GM18909 (cell line): ENCODE results near the gene RASGEF1B.

Experiments
- ATAC-seq: cut with Tn5 transposase; IDR thresholded peaks from one replicate; pipeline ENCODE4 v1.9.1; 2021; ENCODE audit warnings: mild to moderate bottlenecking; ENCODE audit not compliant: unreplicated experiment, poor library complexity

RASGEF1B gene

DNA sequence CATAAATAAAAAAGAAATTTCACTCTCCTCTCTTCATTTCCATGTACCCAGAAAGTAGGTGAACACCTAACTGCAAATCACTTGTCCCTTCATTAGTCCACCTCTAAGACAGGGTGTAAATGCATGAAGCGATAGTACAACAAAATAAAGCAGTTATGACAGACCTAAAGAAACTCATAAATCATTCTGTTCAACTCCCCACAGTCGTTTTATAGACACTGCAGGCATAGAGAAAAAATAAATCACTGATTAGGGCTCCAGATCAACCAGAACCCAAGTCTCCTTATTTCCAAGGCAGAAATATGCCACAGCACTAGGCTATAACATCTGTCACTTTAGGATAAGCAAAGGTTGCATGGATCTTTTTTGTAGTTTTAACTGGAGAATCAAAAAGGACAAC, 3.0 kb downstream of the RASGEF1B start:
- no peak for ATAC-seq

- ATAC-seq, result no peak
Measured at GRCh38 chr4:81467672-81467964, 4.1 kb downstream of the RASGEF1B start.

DNA sequence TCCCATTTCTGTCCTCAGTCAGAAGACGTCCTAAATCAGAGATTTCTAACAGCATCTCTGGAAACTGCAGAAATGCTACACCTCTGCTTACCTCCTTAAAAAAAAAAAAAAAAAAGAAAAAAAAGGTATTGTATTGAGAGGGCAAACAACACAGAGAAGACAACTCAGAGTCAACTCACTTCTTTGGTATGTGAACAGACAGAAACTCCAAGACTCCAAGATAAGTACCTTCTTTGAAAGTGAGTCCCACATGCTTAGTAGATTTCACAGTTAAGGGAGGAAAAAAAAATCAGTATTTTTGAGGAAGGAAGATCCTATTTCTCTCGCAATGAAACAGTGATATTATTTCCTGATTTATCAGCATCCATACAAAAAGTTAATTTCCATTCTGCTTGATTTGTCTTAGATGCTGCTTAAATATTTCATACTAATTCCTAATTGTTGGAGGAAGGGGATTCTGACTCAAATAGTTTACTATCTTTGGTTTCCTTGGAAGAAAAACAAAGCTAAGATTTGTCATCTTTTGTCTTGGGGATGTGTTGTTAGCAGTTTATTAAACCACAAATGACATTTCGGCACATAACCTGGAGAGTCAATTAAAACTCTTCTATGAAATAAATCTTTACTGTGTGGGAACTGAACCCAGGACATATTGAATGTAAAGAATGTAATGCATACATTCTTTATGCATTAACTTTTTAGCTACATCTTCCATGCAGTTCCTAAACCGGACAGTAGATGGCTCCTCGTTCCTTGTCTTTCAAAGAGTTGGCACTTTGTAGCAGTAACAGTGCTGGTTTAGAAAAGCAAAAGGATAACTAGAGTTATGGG, 4.7 kb downstream of the RASGEF1B start:
- ATAC-seq, result no peak

- ATAC-seq, result no peak
Measured at GRCh38 chr4:81465406-81466340, 6.0 kb downstream of the RASGEF1B start.

DNA sequence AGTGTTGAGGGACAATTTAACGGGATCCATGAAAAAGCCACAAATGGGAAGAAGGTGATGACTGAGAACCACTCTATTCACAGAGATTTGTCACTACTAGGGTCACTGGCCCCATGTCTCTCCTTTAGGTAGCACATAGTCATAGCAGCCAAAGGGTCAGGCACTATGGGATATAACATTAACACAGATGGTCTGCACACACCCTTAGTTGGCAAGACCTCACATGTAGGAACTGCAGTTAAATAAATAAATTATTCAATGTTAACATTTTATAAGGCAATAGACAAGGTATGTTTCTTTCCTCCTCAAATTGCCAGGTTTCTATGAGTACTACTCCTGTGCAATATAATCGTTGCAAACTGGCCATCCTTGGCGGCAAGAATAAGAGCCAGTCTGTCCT, 10.9 kb downstream of the RASGEF1B start:
- ATAC-seq, result no peak

- no peak for ATAC-seq
Measured at GRCh38 chr4:81460191-81460701, 11.5 kb downstream of the RASGEF1B start.

- no peak for ATAC-seq
Measured at GRCh38 chr4:81459228-81459627, 12.5 kb downstream of the RASGEF1B start.

DNA sequence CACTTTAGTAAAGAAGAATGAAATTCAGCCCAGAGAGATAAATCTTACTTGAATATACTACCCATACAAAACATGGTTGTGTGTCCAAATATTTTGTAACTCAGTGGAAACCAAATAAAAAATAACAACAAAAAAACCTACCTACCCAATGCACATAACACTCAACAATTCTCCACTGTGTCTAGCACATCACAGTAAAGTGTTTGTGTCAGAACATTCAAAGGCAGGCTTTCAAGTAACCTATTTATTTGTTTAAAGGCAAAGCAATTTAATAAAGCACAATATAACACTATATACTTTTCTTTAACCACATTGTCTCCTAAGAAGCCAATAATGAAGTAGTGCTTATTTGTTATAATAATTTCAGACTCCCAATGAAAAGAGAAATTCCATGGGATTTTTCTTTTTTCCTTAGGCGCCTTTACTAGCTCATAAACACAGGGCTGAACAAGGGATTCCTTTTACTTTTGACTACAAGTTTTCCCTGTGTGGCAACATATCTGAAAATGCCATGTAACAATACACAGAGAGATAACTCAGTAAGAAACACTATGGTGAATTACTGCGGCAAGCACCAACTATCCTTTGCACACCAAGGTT, 13.7 kb downstream of the RASGEF1B start:
- no peak for ATAC-seq

GRCh38 chr4:81457345-81457744, 14.4 kb downstream of the RASGEF1B start:
- ATAC-seq, result no peak

GRCh38 chr4:81455897-81456296, 15.8 kb downstream of the RASGEF1B start:
- no peak for ATAC-seq

DNA sequence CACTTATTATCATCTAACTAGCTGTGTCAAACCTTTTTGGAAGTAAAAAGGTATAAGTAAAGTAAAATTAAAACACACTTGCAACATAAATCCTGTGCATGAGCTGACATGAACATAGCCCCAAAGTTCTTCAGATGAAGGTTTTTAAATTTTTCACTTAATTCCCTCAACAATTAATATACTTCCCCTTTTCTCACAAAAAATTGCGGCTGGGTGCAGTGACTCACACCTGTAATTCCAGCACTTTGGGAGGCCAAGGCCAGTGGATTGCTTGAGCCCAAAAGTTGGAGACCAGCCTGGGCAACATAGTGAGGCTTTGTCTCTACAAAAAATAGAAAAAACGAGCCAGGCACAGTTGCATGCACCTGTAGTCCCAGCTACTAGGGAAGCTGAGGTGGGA, 16.8 kb downstream of the RASGEF1B start:
- ATAC-seq, result no peak

GRCh38 chr4:81454499-81454898, 17.2 kb downstream of the RASGEF1B start:
- ATAC-seq, result no peak

DNA sequence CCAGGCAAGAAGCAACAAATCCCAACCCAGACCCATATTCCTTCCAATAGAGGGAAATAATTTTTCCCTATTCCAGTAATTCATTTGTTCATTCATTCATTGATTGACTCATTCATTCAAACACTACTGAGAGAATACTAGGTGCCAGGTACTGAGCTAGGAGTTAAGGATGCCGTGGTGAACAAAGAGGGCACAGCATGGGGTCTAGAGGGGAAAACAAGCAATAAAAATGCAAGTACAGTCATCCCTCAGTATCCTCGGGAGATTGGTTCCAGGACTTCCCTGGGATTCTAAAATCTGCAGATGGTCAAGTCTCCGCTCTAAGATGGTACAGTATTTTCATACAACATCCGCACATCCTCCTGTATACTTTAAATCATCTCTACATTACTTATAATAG, 18.7 kb downstream of the RASGEF1B start:
- no peak for ATAC-seq

- ATAC-seq, result no peak
Measured at GRCh38 chr4:81452452-81453006, 19.2 kb downstream of the RASGEF1B start.

GRCh38 chr4:81449015-81449414, 22.7 kb downstream of the RASGEF1B start:
- no peak for ATAC-seq

GRCh38 chr4:81447566-81448229, 24.0 kb downstream of the RASGEF1B start:
- no peak for ATAC-seq

DNA sequence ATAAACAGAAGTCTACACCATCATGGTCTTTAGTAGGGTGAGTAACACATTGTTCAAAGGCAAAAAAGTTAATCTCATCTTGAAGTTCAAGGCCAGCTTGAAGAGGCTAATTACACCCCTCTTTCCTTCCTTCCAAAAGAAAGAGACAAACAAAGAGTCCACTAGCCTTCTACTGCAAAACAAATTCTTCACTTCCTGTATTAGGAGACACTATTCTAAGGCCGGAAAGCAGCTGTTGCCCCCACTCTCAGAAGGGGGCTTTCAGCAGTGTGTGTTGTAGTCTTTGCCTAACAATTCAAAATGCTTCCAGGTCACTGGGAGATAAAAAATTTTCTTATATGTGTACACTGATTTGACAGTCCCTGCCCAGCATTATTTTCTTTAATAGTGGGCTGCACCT, 25.1 kb downstream of the RASGEF1B start:
- no peak for ATAC-seq

DNA sequence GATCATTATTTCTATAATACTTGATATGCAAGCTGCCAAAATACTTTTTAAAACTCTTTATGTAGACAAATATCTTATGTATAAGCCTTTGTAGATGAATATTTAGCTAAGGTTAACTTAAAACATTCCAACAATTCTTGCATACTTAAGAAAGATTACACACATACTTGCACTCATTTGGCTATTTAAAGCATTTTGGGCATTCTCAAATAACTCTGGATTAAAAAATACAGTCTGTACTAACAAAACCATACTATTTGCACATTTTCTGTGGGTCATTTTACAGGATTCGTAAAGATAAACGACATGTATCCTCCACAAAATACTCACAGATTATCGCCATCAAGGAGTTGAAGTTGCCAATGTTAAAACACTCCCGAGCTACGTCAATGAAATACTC, 26.5 kb downstream of the RASGEF1B start:
- ATAC-seq, result no peak

GRCh38 chr4:81442484-81443085, 29.1 kb downstream of the RASGEF1B start:
- ATAC-seq, result no peak

DNA sequence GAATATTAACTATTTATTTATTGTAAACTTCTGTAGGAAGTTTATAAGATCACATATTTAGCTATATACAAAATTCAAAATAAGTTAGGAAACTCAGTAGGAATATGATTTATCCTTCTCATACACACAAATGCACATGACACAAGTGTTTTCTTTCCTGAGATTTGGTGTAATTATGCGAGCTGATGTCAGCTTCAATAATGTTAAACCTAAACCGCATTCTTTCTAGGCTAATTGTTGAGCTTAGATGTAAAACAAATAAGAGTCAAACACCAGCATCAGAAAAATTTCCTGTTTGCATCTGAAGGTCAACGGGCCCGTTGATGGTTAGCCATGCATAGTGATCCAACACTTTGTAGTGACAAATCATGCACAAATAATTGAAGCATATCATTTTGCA, 30.8 kb downstream of the RASGEF1B start:
- no peak for ATAC-seq
